ENCODE measurements around the gene GGT5.
"Not testable (repeated sequence)": the region's sequence is repeated elsewhere in the genome, so short reads cannot be mapped to it uniquely, and the experiment has no call there.

GGT5 gene, protein sequence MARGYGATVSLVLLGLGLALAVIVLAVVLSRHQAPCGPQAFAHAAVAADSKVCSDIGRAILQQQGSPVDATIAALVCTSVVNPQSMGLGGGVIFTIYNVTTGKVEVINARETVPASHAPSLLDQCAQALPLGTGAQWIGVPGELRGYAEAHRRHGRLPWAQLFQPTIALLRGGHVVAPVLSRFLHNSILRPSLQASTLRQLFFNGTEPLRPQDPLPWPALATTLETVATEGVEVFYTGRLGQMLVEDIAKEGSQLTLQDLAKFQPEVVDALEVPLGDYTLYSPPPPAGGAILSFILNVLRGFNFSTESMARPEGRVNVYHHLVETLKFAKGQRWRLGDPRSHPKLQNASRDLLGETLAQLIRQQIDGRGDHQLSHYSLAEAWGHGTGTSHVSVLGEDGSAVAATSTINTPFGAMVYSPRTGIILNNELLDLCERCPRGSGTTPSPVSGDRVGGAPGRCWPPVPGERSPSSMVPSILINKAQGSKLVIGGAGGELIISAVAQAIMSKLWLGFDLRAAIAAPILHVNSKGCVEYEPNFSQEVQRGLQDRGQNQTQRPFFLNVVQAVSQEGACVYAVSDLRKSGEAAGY

DNA sequence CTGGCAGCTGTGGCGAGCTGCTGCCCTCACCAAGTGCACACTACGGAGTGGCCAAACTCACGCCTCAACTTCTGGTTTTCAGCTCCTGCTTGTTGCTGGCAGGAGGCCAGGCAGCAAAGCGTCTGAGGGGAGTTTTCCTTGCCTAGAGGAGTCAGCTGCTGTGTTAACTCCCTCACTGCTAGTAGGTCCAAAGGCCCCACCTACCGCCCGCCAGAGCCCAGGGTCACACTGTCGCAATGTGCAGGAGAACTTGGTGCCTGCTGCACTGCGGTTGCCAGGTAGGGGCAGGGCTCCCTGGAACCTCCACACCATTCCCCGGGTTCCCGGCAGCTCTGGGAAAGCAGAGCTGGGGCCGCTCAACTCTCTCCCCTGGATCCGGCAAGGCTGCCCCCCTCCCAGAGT, at the start of gene GGT5:
TSS of gene GGT5 (minus strand) at position 53 of the 402 bp plus-strand sequence. CDS start 357 bp downstream, outside the sequence.
- DNase-seq (ENCODE audit: low read depth in 3 of 3): not testable (repeated sequence)

DNA sequence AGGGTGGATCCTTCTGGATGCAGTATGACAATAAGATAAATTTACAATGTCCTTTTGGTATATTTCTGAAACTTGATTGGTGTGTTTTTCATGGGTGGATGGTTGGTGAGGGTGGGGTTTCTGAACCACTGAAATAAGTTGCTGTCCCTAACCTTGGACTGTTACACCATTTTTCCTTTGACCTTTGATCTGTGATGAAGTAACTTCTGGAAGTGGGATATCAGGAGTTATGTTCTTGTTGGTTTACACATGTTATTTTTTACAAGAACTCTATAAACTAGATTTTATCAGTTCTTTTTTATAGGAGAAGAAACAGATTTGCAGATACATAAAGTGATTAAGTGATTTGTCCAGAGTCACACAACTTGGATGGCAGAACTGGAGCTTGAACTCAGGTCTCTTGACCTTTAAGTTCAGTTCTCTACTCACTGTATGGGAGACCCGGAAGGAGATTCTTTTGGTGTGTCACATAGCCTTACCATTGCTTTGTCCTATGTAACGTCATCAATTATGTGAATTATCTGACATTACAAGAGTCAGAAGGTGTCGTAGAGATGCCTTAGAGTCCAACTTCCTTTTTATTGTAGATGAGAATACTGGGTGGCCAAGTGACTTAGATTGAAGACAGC, 47.4 kb upstream of the GGT5 start:
- DNase-seq (ENCODE audit: low read depth in 3 of 3): not testable (repeated sequence)

DNA sequence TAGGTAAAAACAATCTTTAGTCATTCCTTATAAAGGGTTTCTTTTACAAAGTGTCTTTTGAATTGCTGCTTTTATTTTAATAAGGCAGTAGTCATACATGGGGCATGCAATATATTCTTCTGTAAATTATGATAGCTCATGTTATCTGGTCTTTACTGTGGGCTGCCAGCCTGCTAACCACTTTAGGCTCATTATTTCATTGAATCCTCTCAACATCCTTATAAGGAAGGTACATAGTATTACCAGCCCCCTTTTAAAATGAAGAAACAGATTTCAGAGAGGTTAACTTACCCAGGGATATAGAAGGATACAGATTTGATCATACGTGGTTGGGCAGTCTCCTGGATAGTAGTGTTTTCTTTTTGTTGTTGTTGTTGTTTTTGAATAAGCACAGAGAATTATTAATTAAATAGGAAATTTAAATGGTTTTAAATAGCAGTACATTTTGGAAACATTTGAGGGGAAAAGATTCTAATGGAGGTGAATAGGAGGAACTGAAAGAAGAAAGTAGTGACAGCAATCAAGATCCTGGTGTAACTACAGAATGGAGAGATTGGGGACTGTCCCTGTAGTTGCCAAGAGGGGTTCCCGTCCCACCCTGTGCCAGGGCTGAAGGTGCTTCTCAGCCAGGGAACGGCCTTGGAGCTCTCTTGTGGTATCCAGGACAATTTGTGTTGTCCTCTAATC, 46.8 kb upstream of the GGT5 start:
- DNase-seq (ENCODE audit: low read depth in 3 of 3): no peak

DNA sequence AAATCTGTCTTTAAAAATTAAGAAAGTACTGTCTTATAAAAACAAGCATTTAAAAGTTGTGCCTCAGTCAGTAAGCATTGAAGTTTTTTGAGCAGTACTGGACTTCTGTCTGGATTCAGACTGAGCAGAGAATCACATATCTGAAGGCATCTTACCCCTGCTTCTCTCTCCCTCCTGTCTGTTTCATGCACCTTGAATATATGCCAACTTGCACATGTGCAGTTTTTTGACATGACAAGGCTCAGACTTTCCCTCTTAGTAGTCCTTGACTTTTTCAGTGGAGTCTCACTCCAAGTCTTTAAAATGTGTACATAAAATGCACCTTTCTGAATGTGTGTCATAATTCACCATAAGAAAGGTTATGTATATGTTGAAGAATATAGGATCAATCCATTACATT, 45.6 kb upstream of the GGT5 start:
- DNase-seq (ENCODE audit: low read depth in 3 of 3): no peak

DNA sequence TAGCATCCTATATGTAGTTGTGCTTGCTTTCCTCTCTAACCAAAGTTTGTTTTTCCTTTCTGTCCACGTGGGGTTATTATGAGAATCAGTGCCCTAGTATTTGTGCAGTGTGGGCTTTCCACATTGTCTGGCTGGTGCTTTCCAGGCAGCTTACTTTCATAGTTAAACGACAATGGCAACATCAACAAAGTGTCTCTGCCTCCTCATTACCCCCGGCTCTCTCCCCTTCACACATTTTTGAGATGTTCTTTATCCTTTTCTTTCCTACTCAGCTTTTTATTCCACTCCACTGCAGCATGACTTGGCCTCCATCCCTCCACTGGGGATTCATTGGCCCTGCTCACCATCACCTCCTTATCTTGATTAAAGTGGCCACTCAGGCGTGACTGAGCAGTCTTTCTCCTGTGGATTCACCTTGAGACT, 44.9 kb upstream of the GGT5 start:
- DNase-seq (ENCODE audit: low read depth in 3 of 3): no peak

DNA sequence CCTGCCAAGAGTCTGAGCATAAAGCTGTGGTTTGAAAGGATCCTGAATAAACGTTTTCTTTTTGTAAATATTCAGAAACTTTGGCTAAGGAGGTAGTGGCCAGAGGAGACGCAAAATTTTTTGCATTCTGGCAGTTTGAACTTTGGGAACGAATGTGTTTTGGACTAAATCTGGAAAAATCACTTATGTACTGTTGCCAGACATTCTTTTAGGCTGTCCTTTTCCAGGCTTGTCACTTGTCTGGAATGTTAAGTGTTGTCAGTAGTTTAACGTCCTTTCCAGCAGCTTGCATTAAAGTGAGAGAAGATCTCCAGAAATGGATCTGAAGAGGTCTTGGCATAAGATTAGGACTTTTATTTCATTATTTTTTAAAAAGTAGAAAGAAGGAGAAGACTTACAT, 44.2 kb upstream of the GGT5 start:
- DNase-seq (ENCODE audit: low read depth in 3 of 3): no peak

DNA sequence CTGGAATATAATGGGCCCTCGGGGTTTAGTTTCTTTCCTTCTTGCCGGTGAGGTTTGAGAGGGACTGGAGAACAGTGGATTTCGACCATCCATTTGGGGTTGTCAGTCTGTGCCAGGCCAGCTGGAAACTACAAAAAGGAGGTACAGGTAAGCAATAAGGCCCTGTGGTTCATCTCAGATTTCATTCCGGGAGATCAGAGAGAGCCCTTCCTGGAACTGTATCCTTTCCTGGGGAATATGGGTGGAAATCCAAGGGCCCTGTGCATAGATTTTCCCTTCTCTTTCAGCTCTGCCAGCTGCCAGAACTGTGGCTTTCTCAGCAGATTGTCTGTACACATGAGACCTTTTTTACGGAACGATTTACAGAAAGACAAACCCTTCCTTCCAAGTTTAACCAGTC, 42.9 kb upstream of the GGT5 start:
- not testable (repeated sequence) for DNase-seq (ENCODE audit: low read depth in 3 of 3)

DNA sequence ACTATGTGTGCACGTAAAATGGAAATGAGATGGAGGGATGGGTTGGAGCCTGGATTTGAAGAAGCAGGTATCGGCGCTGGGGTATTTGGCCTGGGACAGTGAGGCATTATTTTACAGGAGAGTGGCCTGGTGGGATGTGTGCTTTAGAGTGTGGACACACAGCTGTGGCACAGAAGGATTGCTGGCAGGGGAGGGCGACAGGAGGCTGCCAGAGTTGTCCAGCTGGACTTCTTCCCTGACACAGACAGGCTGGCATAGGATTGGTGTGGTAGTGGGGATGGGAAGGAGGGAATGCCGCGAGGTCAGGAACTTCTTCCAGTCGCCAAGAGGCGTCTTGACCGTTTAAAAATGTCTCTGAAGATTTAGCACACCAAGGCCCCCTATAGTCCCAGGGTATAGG, 42.3 kb upstream of the GGT5 start:
- DNase-seq (ENCODE audit: low read depth in 3 of 3): not testable (repeated sequence)

DNA sequence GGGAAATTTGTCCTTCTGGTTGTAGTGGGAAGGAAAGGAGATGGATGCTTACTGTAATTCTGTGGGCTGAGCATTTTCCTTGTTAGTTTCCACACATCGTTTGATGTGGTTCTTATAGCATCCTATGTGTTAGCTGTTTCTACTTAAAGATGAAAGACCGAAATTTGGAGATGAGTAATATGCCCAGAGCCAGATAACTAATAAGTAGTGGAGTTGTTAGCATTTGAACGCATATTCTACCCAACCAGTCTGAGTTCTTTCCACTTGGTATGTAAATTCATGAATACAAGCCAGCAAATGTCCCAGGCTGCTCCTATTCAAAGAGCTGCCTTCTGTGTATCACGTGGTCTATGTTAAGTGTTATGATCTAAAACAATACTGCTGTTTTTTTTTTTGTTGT, 40.4 kb upstream of the GGT5 start:
- no peak for DNase-seq (ENCODE audit: low read depth in 3 of 3)

DNA sequence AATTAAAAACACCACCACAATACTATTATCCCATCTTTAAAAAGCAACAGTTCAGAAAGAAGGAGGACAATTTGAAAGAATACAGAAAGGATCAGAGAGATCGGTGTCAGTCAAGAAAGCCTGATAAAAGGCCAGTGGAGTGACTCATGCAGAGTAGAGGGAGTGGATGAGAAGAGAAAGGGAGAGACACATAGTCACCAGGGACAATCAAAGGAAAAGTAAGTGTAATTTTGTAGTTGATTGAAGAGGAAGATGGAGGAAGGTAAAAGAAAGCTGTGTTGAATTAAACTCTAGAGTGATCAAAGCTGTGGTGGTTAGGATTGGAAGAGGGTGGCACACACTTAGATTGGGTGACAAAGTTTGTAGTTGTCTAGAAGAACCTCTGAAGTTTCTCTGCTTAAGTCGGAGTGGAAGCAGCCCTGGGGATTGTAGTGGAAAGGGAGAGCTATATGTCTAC, 39.9 kb upstream of the GGT5 start:
- DNase-seq (ENCODE audit: low read depth in 3 of 3): no peak

DNA sequence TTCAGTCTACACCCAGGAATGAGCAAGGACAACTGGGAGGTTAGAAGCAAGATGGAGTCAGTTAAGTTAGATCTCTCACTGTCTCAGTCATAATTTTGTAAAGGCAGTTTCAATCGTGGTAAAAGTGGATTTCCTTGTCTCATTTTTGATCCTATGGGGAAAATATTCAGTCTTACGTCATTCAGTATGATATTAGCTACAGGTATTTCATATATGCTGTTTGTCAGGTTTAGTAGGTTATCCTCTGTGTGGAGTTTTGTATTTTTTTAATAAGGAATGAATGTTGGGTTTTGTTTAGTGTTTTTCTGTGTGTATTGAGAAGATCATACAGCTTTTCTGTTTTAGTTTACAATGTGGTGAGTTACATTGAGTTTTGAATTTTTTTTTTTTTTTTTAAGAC, 37.5 kb upstream of the GGT5 start:
- DNase-seq (ENCODE audit: low read depth in 3 of 3): no peak

DNA sequence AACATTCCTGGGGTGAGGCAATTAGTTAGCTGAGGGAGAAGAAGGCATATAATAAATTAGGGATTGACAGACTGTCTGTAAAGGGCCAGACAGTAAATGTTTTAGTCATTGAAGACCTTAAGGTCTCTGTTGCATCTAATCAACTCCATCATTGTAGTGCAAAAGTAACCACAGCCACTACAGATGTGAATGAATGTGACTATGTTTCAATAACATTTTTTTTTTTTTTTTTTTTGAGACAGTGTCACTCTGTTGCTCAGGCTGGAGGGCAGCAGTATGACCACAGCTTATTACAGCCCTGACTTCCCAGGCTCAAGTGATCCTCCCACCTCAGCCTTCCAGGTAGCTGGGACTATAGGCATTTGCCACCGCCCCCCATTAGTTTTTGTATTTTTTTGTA, 35.5 kb upstream of the GGT5 start:
- DNase-seq (ENCODE audit: low read depth in 3 of 3): not testable (repeated sequence)

DNA sequence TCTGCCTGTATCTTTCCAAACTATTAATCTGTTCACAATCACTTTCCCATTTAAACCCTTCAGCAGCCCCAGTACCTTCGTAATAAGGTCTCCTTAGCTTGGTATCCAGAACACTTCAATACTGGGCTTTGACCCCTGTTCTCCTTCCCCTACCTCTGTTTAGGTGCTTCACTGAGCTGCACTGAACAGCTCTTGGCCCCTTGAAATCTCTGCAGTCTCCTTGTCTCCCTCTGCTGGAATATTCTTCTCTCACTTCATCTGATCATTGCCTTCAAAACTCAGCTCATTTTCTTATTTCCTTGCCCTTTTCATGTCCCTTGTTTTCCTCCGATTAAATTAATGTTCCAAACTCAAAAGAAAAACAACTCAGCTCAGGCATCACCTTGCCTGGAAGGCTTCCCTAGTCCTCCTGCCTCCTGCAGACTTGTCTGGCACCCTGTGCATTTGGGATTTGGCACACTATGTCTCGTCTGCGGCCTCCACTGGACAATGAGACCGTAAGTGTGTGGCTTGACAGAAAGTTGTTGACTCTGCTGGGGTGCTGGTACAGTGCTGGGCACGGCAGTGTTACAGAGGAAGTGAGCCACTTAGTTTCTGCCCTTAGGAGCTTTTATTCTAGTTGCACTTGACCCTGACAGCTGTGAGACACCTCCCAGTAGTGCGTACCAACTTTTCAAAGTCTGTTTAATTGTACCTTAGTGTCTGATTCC, 30.0 kb upstream of the GGT5 start:
- not testable (repeated sequence) for DNase-seq (ENCODE audit: low read depth in 3 of 3)

DNA sequence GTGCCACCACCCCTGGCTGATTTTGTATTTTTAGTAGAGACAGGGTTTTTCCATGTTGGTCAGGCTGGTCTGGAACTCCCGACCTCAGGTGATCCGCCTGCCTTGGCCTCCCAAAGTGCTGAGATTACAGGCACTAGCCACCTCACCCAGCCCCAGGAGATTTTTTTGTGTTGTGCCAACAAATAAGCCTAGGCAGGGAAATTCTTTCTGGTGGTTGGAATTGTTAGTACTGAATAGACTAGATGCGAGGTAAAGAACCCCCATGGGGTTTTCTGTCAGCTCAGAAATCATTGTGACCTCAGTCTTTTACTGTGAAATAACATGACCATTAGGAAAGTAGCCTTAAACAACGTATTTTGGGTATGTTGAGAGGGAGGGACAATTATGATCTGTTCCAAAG, 29.0 kb upstream of the GGT5 start:
- not testable (repeated sequence) for DNase-seq (ENCODE audit: low read depth in 3 of 3)

DNA sequence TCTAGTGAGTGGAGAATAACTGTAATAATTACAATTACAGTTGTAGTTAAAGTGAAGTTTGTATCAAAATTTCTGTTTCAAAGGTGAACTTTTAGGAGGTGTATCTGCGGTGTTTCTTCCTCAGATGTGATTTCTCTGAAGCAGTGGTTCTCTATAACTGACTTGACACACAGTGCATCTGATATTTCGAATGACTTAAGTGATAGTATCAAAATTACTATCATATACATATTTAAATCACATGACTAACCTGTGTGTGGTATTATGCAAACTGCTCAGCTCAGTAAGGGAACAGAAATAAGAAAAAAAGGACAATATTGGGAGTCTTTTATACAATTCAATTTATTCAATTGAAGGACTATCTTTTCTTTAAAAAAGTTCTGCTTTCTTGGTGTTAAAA, 28.1 kb upstream of the GGT5 start:
- DNase-seq (ENCODE audit: low read depth in 3 of 3): not testable (repeated sequence)

DNA sequence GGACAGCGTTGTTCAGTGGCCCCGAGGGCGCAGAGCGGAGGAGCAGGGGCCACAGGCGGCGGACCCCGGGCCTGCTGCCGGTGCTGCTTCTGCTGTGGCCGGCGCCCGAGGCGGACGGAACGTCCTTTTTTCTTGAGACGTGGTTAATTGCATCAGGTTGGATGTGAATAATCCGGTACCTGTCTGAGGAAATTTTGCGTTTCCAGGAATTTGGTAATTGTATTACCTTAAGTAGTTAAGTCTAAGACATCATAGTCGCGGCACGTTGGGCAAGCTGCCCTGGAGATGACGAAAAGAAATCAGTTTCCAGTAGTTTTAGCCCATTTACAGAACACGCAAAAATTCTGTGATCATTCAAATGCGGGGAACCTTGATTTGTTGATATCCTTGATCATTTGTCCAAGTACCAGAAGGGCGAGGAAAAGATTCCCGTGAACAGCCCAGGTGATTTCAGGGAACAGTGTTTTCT, 26.5 kb upstream of the GGT5 start:
- no peak for DNase-seq (ENCODE audit: low read depth in 3 of 3)

DNA sequence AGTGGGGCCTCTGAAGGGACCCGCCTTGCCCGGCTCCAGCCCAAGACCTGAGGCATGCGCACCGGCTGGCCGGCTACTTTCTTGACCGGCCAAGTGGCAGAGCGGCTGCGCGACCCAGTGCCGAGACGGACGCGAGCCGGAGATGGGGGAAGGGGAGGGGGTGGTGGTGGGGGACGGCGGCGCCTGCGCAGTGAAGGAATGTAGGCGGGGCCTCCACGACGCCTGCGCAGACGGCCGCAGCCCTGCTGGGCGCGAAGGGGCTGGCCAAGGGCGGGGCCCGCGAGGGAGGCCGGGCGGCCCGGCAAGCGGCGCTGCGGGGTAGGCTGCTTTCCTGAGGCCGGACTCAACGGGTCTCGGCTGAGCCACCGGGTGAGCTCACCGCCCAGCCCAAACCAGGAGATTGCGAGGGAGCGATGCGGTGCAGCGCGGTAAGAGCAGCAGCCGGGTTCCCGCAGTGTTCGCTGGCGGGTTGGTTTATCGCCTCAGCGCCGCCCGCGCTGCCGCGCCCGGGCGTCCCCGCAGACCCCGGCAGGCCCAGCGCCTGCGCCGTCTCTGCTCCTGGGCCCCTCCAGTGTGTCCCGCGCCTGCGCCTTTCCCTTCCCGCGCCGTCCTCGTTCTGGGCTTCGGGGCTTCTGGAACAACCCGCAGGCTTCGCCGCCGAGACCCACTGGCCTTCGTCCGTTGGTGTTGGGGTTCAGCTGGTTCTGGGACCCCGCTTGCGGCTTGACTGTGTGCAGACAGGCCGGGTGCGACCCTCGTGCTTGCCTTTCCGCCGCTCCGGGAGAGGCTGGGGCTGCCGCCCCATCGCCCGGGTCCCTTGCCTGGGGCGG, 25.9 kb upstream of the GGT5 start, which contains the start of gene SPECC1L:
TSS of gene SPECC1L (plus strand) at position 276 of the 830 bp plus-strand sequence. CDS start 31,401 bp downstream, outside the sequence.
- peak; percentile 82 to 90 (median 84) for DNase-seq (ENCODE audit: low read depth in 3 of 3)

DNA sequence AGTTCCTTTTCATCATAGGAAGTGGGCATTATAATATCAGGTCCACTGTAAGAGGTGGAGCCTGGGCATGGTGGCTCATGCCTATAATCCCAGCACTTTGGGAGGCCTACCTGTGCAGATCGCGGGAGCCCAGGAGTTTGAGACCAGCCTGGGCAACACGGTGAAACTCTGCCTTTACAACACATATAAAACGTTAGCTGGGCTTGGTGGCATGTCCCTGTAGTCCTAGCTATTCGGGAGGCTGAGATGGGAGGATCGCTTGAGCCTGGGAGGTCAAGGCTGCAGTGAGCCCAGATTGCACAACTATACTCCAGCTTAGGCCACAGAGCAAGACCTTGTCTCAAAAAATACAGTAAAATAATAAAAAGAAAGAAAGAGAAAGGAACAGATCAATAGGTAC, 21.6 kb upstream of the GGT5 start:
- not testable (repeated sequence) for DNase-seq (ENCODE audit: low read depth in 3 of 3)

DNA sequence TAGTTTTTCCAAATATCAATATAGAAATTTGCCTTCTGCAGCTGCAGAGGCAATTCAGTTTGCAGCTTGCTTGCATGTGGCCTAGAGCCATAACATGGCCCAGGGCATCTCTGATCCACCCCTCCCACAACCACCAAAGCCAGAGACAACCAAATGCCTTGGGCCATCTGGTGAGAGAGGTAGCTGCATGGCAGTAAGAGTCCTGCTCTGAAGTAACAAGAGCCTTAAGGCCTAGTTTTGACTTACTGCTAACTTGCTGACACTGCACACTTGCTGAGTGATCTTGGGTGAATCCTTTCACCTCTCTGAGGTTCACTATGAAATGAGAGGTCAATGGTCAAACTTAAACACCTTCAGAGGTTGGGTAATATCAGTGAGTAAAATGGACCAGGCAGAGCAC, 20.9 kb upstream of the GGT5 start:
- no peak for DNase-seq (ENCODE audit: low read depth in 3 of 3)

DNA sequence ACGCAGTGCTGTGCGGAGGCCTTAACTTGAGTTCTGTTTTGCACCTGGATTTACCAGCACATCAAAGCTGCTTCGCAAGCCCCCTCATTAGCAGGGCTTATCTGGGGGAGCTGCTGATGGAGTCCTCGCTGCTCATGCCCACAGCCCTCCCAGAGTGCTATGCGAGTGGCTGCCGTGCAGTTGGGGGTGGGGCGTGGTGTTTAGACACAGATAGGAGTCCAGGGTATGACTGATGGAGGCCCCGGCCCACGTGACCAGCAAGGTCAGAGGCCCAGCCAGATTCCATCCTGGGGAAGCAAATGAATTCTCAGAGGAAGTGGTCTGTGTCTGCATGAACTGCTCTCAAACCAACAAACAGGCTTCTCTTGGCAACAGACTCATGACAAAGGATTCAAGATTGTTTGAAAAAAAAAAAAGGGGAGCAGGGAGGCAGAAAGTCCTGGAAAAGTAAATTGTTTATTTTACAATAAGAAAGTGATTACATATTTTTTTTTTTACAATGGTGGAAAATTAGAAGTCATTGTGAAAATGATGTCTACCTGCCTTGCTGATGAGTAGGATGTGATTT, 19.5 kb upstream of the GGT5 start:
- not testable (repeated sequence) for DNase-seq (ENCODE audit: low read depth in 3 of 3)
